Endothelial cell (in vitro differentiated cells): ENCODE measurements around the gene WNT1. TPM values are rescaled to one million over a fixed set of nuclear protein-coding genes. Genes with fewer than 3 reads are reported as not detected.

Experiments used
- DNase-seq: peaks from one replicate; pipeline ENCODE4 v3.0.0; 2021; ENCODE audit warnings: low spot score
- H3K27ac Mint-ChIP-seq: one replicate; pipeline ENCODE4 v1.8.0; 2021; ENCODE audit warnings: mixed read lengths, inconsistent platforms; ENCODE audit not compliant: unreplicated experiment
- H3K27me3 Mint-ChIP-seq: one replicate; pipeline ENCODE4 v1.8.0; 2021; ENCODE audit warnings: mild to moderate bottlenecking, moderate library complexity, mixed read lengths, inconsistent platforms; ENCODE audit not compliant: unreplicated experiment
- H3K36me3 Mint-ChIP-seq: one replicate; pipeline ENCODE4 v1.8.0; 2021; ENCODE audit warnings: mild to moderate bottlenecking, low read depth, mixed read lengths, inconsistent platforms; ENCODE audit not compliant: unreplicated experiment
- H3K4me1 Mint-ChIP-seq: one replicate; pipeline ENCODE4 v1.8.0; 2021; ENCODE audit warnings: mild to moderate bottlenecking, mixed read lengths, inconsistent platforms; ENCODE audit not compliant: unreplicated experiment
- H3K4me3 Mint-ChIP-seq: one replicate; pipeline ENCODE4 v1.8.0; 2021; ENCODE audit warnings: mild to moderate bottlenecking, mixed read lengths, inconsistent platforms; ENCODE audit not compliant: unreplicated experiment
- H3K9me3 Mint-ChIP-seq: one replicate; pipeline ENCODE4 v1.8.0; 2021; ENCODE audit warnings: mixed read lengths, inconsistent platforms; ENCODE audit not compliant: unreplicated experiment
- total RNA-seq: library from RNA; stranded (reverse); fragmentation: NEBNext Ultra II Directional; extraction: Animal tissue kit (Norgen Biotek cat#: 25700); gene quantifications from one replicate; pipeline ENCODE4 v1.2.1, GENCODE V29; 2021; ENCODE audit not compliant: unreplicated experiment
- TF ChIP-seq, protein P1 (sequence below): fragments of 200-600 bp; sonication (generic); IDR thresholded peaks from one replicate; pipeline ENCODE4 v1.5.0; 2021; ENCODE audit warnings: antibody characterized with exemption; ENCODE audit not compliant: unreplicated experiment

Gene WNT1
- total RNA-seq, 1 donor from 2014 or later = not detected

DNA sequence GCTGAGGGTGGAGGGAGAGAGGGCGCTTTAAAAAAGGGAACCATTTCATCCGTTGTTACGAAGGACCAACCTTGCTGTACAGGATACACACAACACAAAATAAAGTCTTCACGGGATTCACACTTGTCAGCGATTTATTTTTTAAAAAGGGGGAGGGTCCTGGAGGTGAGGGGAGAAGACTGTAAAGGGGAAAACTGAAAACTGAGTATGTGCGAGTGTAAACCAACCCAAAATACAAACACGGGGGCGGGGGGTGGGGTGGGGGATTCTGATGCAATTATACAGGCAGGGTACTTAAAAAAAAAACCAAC is 41.0 kb downstream of the WNT1 start:
- peak overlapping the region; percentile 98 for H3K27ac Mint-ChIP-seq
- no peaks in the 10 kb centered on the region for H3K9me3 Mint-ChIP-seq
- TF ChIP-seq, protein P1, sequence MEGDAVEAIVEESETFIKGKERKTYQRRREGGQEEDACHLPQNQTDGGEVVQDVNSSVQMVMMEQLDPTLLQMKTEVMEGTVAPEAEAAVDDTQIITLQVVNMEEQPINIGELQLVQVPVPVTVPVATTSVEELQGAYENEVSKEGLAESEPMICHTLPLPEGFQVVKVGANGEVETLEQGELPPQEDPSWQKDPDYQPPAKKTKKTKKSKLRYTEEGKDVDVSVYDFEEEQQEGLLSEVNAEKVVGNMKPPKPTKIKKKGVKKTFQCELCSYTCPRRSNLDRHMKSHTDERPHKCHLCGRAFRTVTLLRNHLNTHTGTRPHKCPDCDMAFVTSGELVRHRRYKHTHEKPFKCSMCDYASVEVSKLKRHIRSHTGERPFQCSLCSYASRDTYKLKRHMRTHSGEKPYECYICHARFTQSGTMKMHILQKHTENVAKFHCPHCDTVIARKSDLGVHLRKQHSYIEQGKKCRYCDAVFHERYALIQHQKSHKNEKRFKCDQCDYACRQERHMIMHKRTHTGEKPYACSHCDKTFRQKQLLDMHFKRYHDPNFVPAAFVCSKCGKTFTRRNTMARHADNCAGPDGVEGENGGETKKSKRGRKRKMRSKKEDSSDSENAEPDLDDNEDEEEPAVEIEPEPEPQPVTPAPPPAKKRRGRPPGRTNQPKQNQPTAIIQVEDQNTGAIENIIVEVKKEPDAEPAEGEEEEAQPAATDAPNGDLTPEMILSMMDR = no peak
- peaks cover 20% of the 10 kb centered on the region for H3K4me1 Mint-ChIP-seq
- peaks cover 13% of the 10 kb centered on the region for H3K27me3 Mint-ChIP-seq
- H3K36me3 Mint-ChIP-seq = peaks cover 23% of the 10 kb centered on the region
- H3K4me3 Mint-ChIP-seq = peak overlapping the region; percentile 82
- no peak for DNase-seq

GRCh38 chr12:49019443-49020324 is 41.6 kb downstream of the WNT1 start:
- no peaks in the 10 kb centered on the region for H3K9me3 Mint-ChIP-seq
- peak overlapping the region; percentile 82 for H3K4me3 Mint-ChIP-seq
- H3K27ac Mint-ChIP-seq = peak overlapping the region; percentile 91
- DNase-seq = peak; percentile 52
- peaks cover 20% of the 10 kb centered on the region for H3K4me1 Mint-ChIP-seq
- H3K27me3 Mint-ChIP-seq = peaks cover 13% of the 10 kb centered on the region
- TF ChIP-seq, protein P1 = peak; percentile 22
- H3K36me3 Mint-ChIP-seq = peaks cover 25% of the 10 kb centered on the region

- Mint-ChIP-seq H3K27ac (no peak overlapping the region), H3K4me3 (no peak overlapping the region), H3K4me1 (peaks cover 20% of the 10 kb centered on the region), H3K27me3 (peaks cover 16% of the 10 kb centered on the region), H3K36me3 (peaks cover 30% of the 10 kb centered on the region), H3K9me3 (no peaks in the 10 kb centered on the region)
- no peak for DNase-seq
- TF ChIP-seq, protein P1 = no peak
Measured at GRCh38 chr12:49020441-49020840, 42.3 kb downstream of the WNT1 start.

DNA sequence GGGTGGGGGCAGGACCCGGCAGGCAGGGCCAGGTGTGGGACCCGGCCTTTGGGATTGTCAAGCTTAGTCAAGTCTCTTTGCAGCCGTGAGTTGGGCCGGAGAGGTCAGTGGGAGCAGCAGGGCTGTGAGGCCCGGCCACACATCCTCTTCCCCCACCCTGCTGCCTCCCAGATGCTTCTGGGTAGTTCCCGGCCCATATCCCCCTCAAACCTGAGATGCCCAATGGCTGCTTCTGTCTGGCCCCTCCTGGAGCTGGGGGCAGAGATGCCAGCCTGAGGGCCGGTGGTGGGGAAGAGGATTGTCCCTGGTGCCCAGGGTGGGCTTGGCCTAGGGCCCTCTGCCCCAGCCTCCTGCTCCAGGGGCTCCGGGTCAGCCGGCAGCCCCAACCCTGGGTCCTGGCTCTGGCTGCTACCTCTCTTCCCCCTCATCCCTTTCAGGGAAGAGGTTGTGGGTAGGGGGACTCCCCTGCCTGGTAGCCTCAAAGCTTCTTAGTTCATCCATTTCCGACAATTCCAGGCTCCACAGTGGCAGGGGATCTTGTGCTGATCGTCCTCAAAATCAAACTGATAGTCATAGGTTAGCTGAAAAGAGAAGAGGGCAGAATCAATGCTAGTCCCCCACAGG is 43.3 kb downstream of the WNT1 start:
- H3K27ac Mint-ChIP-seq = no peak overlapping the region
- H3K4me3 Mint-ChIP-seq = peak overlapping the region; percentile 15
- H3K36me3 Mint-ChIP-seq = peaks cover 35% of the 10 kb centered on the region
- H3K27me3 Mint-ChIP-seq = peaks cover 19% of the 10 kb centered on the region
- peaks cover 20% of the 10 kb centered on the region for H3K4me1 Mint-ChIP-seq
- no peaks in the 10 kb centered on the region for H3K9me3 Mint-ChIP-seq
- TF ChIP-seq, protein P1 = no peak
- DNase-seq = no peak
